DMS 273 treated with DMSO at 0.1 percent for 48 hours (cell line): Measurements from ENCODE around the gene NDFIP1.

Experiments used
- DNase-seq: peaks from one replicate; lab custom pipeline; 2025; lab: John Stamatoyannopoulos, UW

NDFIP1 gene

GRCh38 chr5:142091922-142092321 lies 16.7 kb upstream of the NDFIP1 start:
- DNase-seq, result no peak

- no peak for DNase-seq
Measured at GRCh38 chr5:142095035-142095434, 13.5 kb upstream of the NDFIP1 start.

- no peak for DNase-seq
Measured at GRCh38 chr5:142095651-142096330, 12.8 kb upstream of the NDFIP1 start.

- DNase-seq, result no peak
Measured at GRCh38 chr5:142096382-142096781, 12.2 kb upstream of the NDFIP1 start.

GRCh38 chr5:142097681-142098080 lies 10.9 kb upstream of the NDFIP1 start:
- DNase-seq, result no peak

GRCh38 chr5:142098275-142098674 lies 10.3 kb upstream of the NDFIP1 start:
- no peak for DNase-seq

- DNase-seq, result no peak
Measured at GRCh38 chr5:142098931-142099330, 9.6 kb upstream of the NDFIP1 start.

- no peak for DNase-seq
Measured at GRCh38 chr5:142100307-142100706, 8.3 kb upstream of the NDFIP1 start.

- no peak for DNase-seq
Measured at GRCh38 chr5:142102980-142103740, 5.4 kb upstream of the NDFIP1 start.

- DNase-seq, result no peak
Measured at GRCh38 chr5:142104491-142104890, 4.1 kb upstream of the NDFIP1 start.

- DNase-seq, result no peak
Measured at GRCh38 chr5:142106061-142106460, 2.5 kb upstream of the NDFIP1 start.

- no peak for DNase-seq
Measured at GRCh38 chr5:142107036-142107735, 1.4 kb upstream of the NDFIP1 start.

- DNase-seq, result no peak
Measured at GRCh38 chr5:142107736-142108431, 695 bp upstream of the NDFIP1 start.

- peak; percentile 27 for DNase-seq
Measured at GRCh38 chr5:142109331-142110045, 909 bp downstream of the NDFIP1 start.

- DNase-seq, result no peak
Measured at GRCh38 chr5:142110046-142110531, 1.5 kb downstream of the NDFIP1 start.

GRCh38 chr5:142110988-142111687 lies 2.6 kb downstream of the NDFIP1 start:
- no peak for DNase-seq

GRCh38 chr5:142114687-142115086 lies 6.1 kb downstream of the NDFIP1 start:
- DNase-seq, result no peak

GRCh38 chr5:142115937-142116614 lies 7.5 kb downstream of the NDFIP1 start:
- no peak for DNase-seq

- DNase-seq, result no peak
Measured at GRCh38 chr5:142117579-142118151, 9.1 kb downstream of the NDFIP1 start.

- DNase-seq, result no peak
Measured at GRCh38 chr5:142118155-142118686, 9.6 kb downstream of the NDFIP1 start.
